Mesenchymal stem cell (in vitro differentiated cells and primary cell): ENCODE measurements around the gene RNF223.
"Not testable (repeated sequence)": the region's sequence is repeated elsewhere in the genome, so short reads cannot be mapped to it uniquely, and the experiment has no call there.

Source experiments
- DNase-seq: peaks from one replicate; pipeline ENCODE4 v3.0.0-alpha.2; 2013
- H2AFZ ChIP-seq: one replicate; pipeline ENCODE4 v1.6.1; 2013; ENCODE audit warnings: low read depth, mild to moderate bottlenecking, control low read depth, inconsistent platforms, low read length, moderate library complexity
- H2AK5ac ChIP-seq: 2 replicates; pipeline ENCODE4 v1.6.1; 2013; ENCODE audit warnings: low read length, moderate library complexity, mild to moderate bottlenecking, inconsistent platforms; ENCODE audit not compliant: severe bottlenecking
- H2BK120ac ChIP-seq: one replicate; pipeline ENCODE4 v1.6.1; 2013; ENCODE audit warnings: low read depth, mild to moderate bottlenecking, inconsistent platforms, low read length, moderate library complexity
- H2BK12ac ChIP-seq, 2 experiments: one replicate each; pipeline ENCODE4 v1.6.1; 2013; ENCODE audit warnings: inconsistent platforms in 2 of 2, low read length in 2 of 2, mild to moderate bottlenecking in 2 of 2, moderate library complexity in 2 of 2, control low read depth in 1 of 2
- H2BK15ac ChIP-seq: one replicate; pipeline ENCODE4 v1.6.1; 2013; ENCODE audit warnings: mild to moderate bottlenecking, low read depth, inconsistent platforms; ENCODE audit not compliant: poor library complexity, severe bottlenecking
- H2BK5ac ChIP-seq: 2 replicates; pipeline ENCODE4 v1.6.1; 2013; ENCODE audit warnings: low read depth, mild to moderate bottlenecking, low read length, control low read depth, inconsistent platforms; ENCODE audit not compliant: poor library complexity, severe bottlenecking
- H3K14ac ChIP-seq, 2 experiments: one replicate each; pipeline ENCODE4 v1.6.1; 2013; ENCODE audit warnings: inconsistent platforms in 2 of 2, low read length in 2 of 2, control low read depth in 1 of 2, mild to moderate bottlenecking in 1 of 2, moderate library complexity in 1 of 2
- H3K18ac ChIP-seq, 2 experiments: one replicate each; pipeline ENCODE4 v1.6.1; 2013; ENCODE audit warnings: inconsistent platforms in 2 of 2, low read length in 2 of 2, control low read depth in 1 of 2, low read depth in 1 of 2, mild to moderate bottlenecking in 1 of 2
- H3K23ac ChIP-seq, 2 experiments: one replicate each; pipeline ENCODE4 v1.6.1; 2013; ENCODE audit warnings: inconsistent platforms in 2 of 2, low read length in 2 of 2, mild to moderate bottlenecking in 2 of 2, moderate library complexity in 2 of 2, control low read depth in 1 of 2
- H3K27ac ChIP-seq: 2 replicates; pipeline ENCODE4 v1.5.1; 2013; ENCODE audit warnings: mild to moderate bottlenecking, moderate library complexity, low read length, control low read depth, inconsistent platforms; ENCODE audit not compliant: poor library complexity, severe bottlenecking
- H3K27me3 ChIP-seq, 2 experiments: 2 replicates each; pipeline versions ENCODE4 v1.6.1 to v1.7.0; 2013; ENCODE audit warnings: low read length in 2 of 2, mild to moderate bottlenecking in 2 of 2, moderate library complexity in 2 of 2, control low read depth in 1 of 2, inconsistent platforms in 1 of 2; ENCODE audit not compliant: control insufficient read depth in 1 of 2, insufficient read depth in 1 of 2
- H3K36me3 ChIP-seq, 2 experiments: 2 replicates each; pipeline versions ENCODE4 v1.6.1 to v1.7.0; 2013; ENCODE audit warnings: low read length in 2 of 2, control low read depth in 1 of 2, inconsistent platforms in 1 of 2, low read depth in 1 of 2, mild to moderate bottlenecking in 1 of 2; ENCODE audit not compliant: insufficient read depth in 2 of 2, control insufficient read depth in 1 of 2
- H3K4ac ChIP-seq, 2 experiments: one replicate each; pipeline ENCODE4 v1.6.1; 2013; ENCODE audit warnings: inconsistent platforms in 2 of 2, low read length in 2 of 2, mild to moderate bottlenecking in 2 of 2, moderate library complexity in 2 of 2, control low read depth in 1 of 2, low read depth in 1 of 2
- H3K4me1 ChIP-seq: 2 replicates; pipeline ENCODE4 v1.6.1; 2013; ENCODE audit warnings: low read depth, low read length, control low read depth; ENCODE audit not compliant: control insufficient read depth, insufficient read depth
- H3K4me2 ChIP-seq: 2 replicates; pipeline ENCODE4 v1.6.1; 2013; ENCODE audit warnings: low read length, mild to moderate bottlenecking, inconsistent platforms; ENCODE audit not compliant: poor library complexity, severe bottlenecking
- H3K4me3 ChIP-seq, 2 experiments: 2 replicates each; pipeline versions ENCODE4 v1.5.1 to v1.7.0; 2013; ENCODE audit warnings: low read length in 2 of 2, mild to moderate bottlenecking in 2 of 2, control low read depth in 1 of 2, low read depth in 1 of 2; ENCODE audit not compliant: insufficient read depth in 1 of 2
- H3K79me1 ChIP-seq: replicated peaks from 2 replicates; pipeline ENCODE4 v1.6.1; 2013; ENCODE audit warnings: mild to moderate bottlenecking, control low read depth, low read length, inconsistent platforms; ENCODE audit not compliant: poor library complexity, severe bottlenecking
- H3K9ac ChIP-seq: 2 replicates; pipeline ENCODE4 v1.7.0; 2013; ENCODE audit warnings: mild to moderate bottlenecking, low read length, moderate library complexity
- H3K9me3 ChIP-seq: 2 replicates; pipeline ENCODE4 v1.7.0; 2013; ENCODE audit warnings: mild to moderate bottlenecking, low read length; ENCODE audit not compliant: control insufficient read depth
- H4K8ac ChIP-seq: one replicate; pipeline ENCODE4 v1.6.1; 2013; ENCODE audit warnings: inconsistent platforms, mild to moderate bottlenecking, low read length, moderate library complexity
- H4K91ac ChIP-seq: one replicate; pipeline ENCODE4 v1.6.1; 2013; ENCODE audit warnings: mild to moderate bottlenecking, low read length, inconsistent platforms
- WGBS: methylation state at CpG from one replicate; pipeline ENCODE4 v1.1.7; 2013; ENCODE audit warnings: mixed read lengths; 5-methylcytosine and 5-hydroxymethylcytosine counted together

RNF223 gene

GRCh38 chr1:1099506-1100183 is 25.5 kb upstream of the RNF223 start:
- H2BK120ac ChIP-seq, result no peak overlapping the region
- H2BK5ac ChIP-seq, result no peak overlapping the region
- WGBS, result 98% methylated on average over 3 of the region's 4 CpGs
- H3K9ac ChIP-seq, result no peak overlapping the region
- H3K18ac ChIP-seq, result no peak overlapping the region
- peaks cover 7% of the 10 kb centered on the region for H3K9me3 ChIP-seq
- H2AK5ac ChIP-seq, result no peak overlapping the region
- DNase-seq, result no peak
- H3K36me3 ChIP-seq, result peaks cover 0 to 5% of the 10 kb centered on the region in 2 experiments
- H4K8ac ChIP-seq, result no peak overlapping the region
- peaks cover 17% of the 10 kb centered on the region for H3K79me1 ChIP-seq
- no peaks in the 10 kb centered on the region for H3K27me3 ChIP-seq
- H4K91ac ChIP-seq, result no peak overlapping the region
- no peak overlapping the region for H3K27ac ChIP-seq
- H2BK15ac ChIP-seq, result no peak overlapping the region
- no peaks in the 10 kb centered on the region for H3K4me1 ChIP-seq
- no peak overlapping the region for H2AFZ ChIP-seq
- H3K23ac ChIP-seq, result no peak overlapping the region
- no peak overlapping the region for H3K14ac ChIP-seq
- no peak overlapping the region for H3K4ac ChIP-seq
- H2BK12ac ChIP-seq, result no peak overlapping the region
- no peak overlapping the region for H3K4me2 ChIP-seq
- H3K4me3 ChIP-seq, result no peak overlapping the region

GRCh38 chr1:1098681-1099421 is 24.7 kb upstream of the RNF223 start:
- Histone ChIP-seq H2BK120ac (no peak overlapping the region), H2BK5ac (no peak overlapping the region), H3K36me3 (peaks cover 0 to 5% of the 10 kb centered on the region in 2 experiments), H3K79me1 (peaks cover 12% of the 10 kb centered on the region), H3K4ac (no peak overlapping the region), H2BK15ac (no peak overlapping the region), H2AFZ (no peak overlapping the region), H2AK5ac (no peak overlapping the region), H3K4me3 (no peak overlapping the region), H3K27ac (no peak overlapping the region), H2BK12ac (no peak overlapping the region), H3K14ac (no peak overlapping the region), H4K8ac (no peak overlapping the region), H3K27me3 (no peaks in the 10 kb centered on the region), H4K91ac (no peak overlapping the region), H3K9me3 (peaks cover 7% of the 10 kb centered on the region), H3K4me2 (no peak overlapping the region), H3K18ac (no peak overlapping the region), H3K23ac (no peak overlapping the region), H3K4me1 (no peaks in the 10 kb centered on the region), H3K9ac (no peak overlapping the region)
- no peak for DNase-seq
- 98% methylated on average over 18 of the region's 18 CpGs for WGBS

GRCh38 chr1:1096136-1096535 is 22.0 kb upstream of the RNF223 start:
- not testable (repeated sequence) for H3K4me1 ChIP-seq, H2BK120ac ChIP-seq, H3K18ac ChIP-seq, H2BK5ac ChIP-seq, H3K9ac ChIP-seq, H3K4me2 ChIP-seq, H3K27ac ChIP-seq, H2AK5ac ChIP-seq, H4K8ac ChIP-seq, H3K4ac ChIP-seq, DNase-seq, H3K4me3 ChIP-seq, H4K91ac ChIP-seq, H2AFZ ChIP-seq, H2BK15ac ChIP-seq, H2BK12ac ChIP-seq, H3K14ac ChIP-seq, H3K36me3 ChIP-seq, H3K9me3 ChIP-seq, H3K27me3 ChIP-seq, H3K79me1 ChIP-seq, H3K23ac ChIP-seq
- 98% methylated on average over 5 of the region's 5 CpGs for WGBS

DNA sequence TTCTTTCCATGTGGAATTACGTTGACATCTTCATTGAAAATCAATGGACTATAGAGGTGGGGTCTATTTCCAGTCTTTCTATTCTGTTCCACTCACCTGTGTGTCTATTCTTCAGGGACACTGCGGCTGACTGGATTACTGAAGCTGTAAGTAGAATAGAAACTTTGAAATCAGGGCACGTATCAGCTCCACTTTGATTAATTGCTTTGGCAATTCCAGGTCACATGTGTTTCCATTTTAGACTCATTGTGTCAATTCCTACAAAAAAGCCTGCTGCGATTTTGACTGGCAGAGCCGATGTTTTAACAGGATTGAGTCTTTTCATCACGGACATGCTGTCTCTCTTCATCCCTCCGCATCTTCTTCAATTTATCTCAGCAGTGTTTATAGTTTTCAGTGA is 20.9 kb upstream of the RNF223 start:
- Histone ChIP-seq H3K9me3 (peaks cover 2% of the 10 kb centered on the region), H2AFZ (no peak overlapping the region), H3K14ac (no peak overlapping the region), H4K91ac (no peak overlapping the region), H3K4me3 (no peak overlapping the region), H3K79me1 (peaks cover 2% of the 10 kb centered on the region), H3K18ac (no peak overlapping the region), H3K4ac (no peak overlapping the region), H3K9ac (no peak overlapping the region), H3K4me1 (no peaks in the 10 kb centered on the region), H3K27ac (no peak overlapping the region), H3K27me3 (no peaks in the 10 kb centered on the region), H2BK5ac (no peak overlapping the region), H2BK12ac (no peak overlapping the region), H3K23ac (no peak overlapping the region), H3K36me3 (peaks cover 0 to 10% of the 10 kb centered on the region in 2 experiments), H2AK5ac (no peak overlapping the region), H3K4me2 (no peak overlapping the region), H2BK120ac (no peak overlapping the region), H4K8ac (no peak overlapping the region), H2BK15ac (no peak overlapping the region)
- WGBS, result 96% methylated on average over 6 of the region's 7 CpGs
- DNase-seq, result no peak
